Omental fat pad (tissue), 4 donors: Measurements from ENCODE around the gene RNASE12. TPM values are rescaled to one million over a fixed set of nuclear protein-coding genes. Genes with fewer than 3 reads are reported as not detected.

Experiments used
- ATAC-seq: fragments of 150-250 bp; one replicate; pipeline ENCODE4 v1.9.1; 2016; ENCODE audit warnings: mild to moderate bottlenecking, moderate library complexity; ENCODE audit not compliant: low FRiP score
- DNase-seq: peaks from one replicate; pipeline ENCODE4 v3.0.0-alpha.2; 2019; ENCODE audit warnings: low spot score
- CTCF ChIP-seq, 3 donors: fragments of 450-650 bp; IDR thresholded peaks; one replicate each; pipeline ENCODE4 v1.5.1; 2016 to 2017; ENCODE audit warnings: antibody characterized with exemption in 3 of 3, mild to moderate bottlenecking in 3 of 3, moderate library complexity in 2 of 3
- total RNA-seq, 4 donors: library from RNA; depleted of rRNA; stranded (reverse); fragments of >200 nt; gene quantifications; one replicate each; pipeline ENCODE4 v1.1.0, GENCODE V29; 2016

Gene RNASE12
- total RNA-seq, 4 donors from 2014 or later = not detected

- ATAC-seq = no peak
- DNase-seq = no peak
- TF ChIP-seq CTCF (IDR thresholded peaks at IDR 0.05) = no peak
Measured at GRCh38 chr14:20607617-20608016, 16.4 kb upstream of the RNASE12 start.

GRCh38 chr14:20606902-20607242, 15.7 kb upstream of the RNASE12 start:
- DNase-seq = no peak
- TF ChIP-seq CTCF (IDR thresholded peaks at IDR 0.05) = no peak
- no peak for ATAC-seq

GRCh38 chr14:20606190-20606901, 15.2 kb upstream of the RNASE12 start:
- no peak for ATAC-seq
- no peak for TF ChIP-seq CTCF (IDR thresholded peaks at IDR 0.05)
- no peak for DNase-seq

- ATAC-seq = no peak
- TF ChIP-seq CTCF (IDR thresholded peaks at IDR 0.05) = no peak
- no peak for DNase-seq
Measured at GRCh38 chr14:20603813-20604690, 12.9 kb upstream of the RNASE12 start.

- no peak for ATAC-seq
- no peak for TF ChIP-seq CTCF (IDR thresholded peaks at IDR 0.05)
Measured at GRCh38 chr14:20602583-20602982, 11.4 kb upstream of the RNASE12 start.

GRCh38 chr14:20601522-20601921, 10.3 kb upstream of the RNASE12 start:
- no peak for ATAC-seq
- DNase-seq = no peak
- no peak for TF ChIP-seq CTCF (IDR thresholded peaks at IDR 0.05)

More at GRCh38 chr14:20602583-20602982, 11.4 kb upstream of the RNASE12 start:
- DNase-seq = no peak
